ENCODE data around the gene DOCK2. TPM values are rescaled to one million over a fixed set of nuclear protein-coding genes. Genes with fewer than 3 reads are reported as not detected.
"Not testable (repeated sequence)": the region's sequence is repeated elsewhere in the genome, so short reads cannot be mapped to it uniquely, and the experiment has no call there.

The DOCK2 gene
- polyA plus RNA-seq, 1 donor from 2014 or later = 114 TPM

DNA sequence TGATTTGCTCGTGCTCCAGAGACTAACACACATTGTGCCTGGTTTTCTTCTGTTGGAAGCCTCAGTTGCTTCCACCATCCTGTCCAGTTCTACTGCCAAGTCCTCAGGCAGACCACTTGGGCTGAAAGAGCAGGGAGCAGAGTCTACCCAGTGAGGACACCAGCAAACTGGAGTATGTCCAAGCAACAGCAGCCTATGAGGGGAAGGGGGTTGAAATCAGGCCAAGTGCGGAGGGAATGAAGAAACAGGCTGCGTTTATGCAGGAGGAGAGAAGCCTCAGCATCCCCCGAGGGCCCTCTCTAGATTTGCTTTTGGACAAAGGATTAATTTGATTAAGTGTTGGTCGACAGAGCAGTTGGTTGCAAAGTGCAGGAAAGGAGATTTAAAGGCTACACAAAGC lies 14.5 kb downstream of the DOCK2 start:
- H3K9me3 Mint-ChIP-seq = no peaks in the 10 kb centered on the region

GRCh38 chr5:169652057-169652456 lies 15.0 kb downstream of the DOCK2 start:
- H3K36me3 Mint-ChIP-seq = peaks cover 13% of the 10 kb centered on the region
- H3K4me1 Mint-ChIP-seq = peaks cover 77 to 93% (median 90%) of the 10 kb centered on the region in 3 donors
- H3K27ac Mint-ChIP-seq = peak overlapping the region in 1 of 3 donors; percentile 77
- H3K27me3 Mint-ChIP-seq = no peaks in the 10 kb centered on the region
- H3K4me3 Mint-ChIP-seq = no peak overlapping the region
- H3K9me3 Mint-ChIP-seq = no peaks in the 10 kb centered on the region

More for the DNA sequence above, 14.5 kb downstream of the DOCK2 start:
- Mint-ChIP-seq H3K4me1 (peaks cover 77 to 94% (median 89%) of the 10 kb centered on the region in 3 donors), H3K27ac (peak overlapping the region; percentile 73 to 90 (median 77)), H3K36me3 (peaks cover 14% of the 10 kb centered on the region), H3K27me3 (no peaks in the 10 kb centered on the region), H3K4me3 (peak overlapping the region in 2 of 4 donors; percentile 55 to 83)

DNA sequence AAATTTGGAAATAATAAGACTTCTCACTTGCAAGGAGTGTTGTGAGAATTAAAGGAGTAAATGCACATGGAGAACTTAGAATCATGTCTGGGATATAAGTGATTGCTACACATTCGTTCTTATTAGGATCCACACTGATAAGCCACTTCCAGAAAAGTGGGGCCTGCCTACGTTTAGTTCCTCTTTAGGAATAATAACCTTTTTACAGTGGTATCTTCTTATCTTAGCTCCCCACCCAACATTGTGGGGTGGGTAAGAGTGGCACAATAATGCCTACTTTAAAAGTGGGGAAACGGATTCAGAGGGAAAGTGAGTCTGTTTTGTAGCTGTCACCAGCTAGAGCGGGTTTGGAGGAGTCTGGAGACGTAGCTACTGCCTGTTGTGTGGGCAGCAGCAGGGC lies 16.0 kb downstream of the DOCK2 start:
- H3K36me3 Mint-ChIP-seq = peaks cover 12% of the 10 kb centered on the region
- peaks cover 73 to 88% (median 82%) of the 10 kb centered on the region in 3 donors for H3K4me1 Mint-ChIP-seq
- peak overlapping the region in 2 of 3 donors; percentile 16 to 74 for H3K27ac Mint-ChIP-seq
- no peaks in the 10 kb centered on the region for H3K27me3 Mint-ChIP-seq
- peak overlapping the region in 1 of 4 donors; percentile 65 for H3K4me3 Mint-ChIP-seq
- H3K9me3 Mint-ChIP-seq = no peaks in the 10 kb centered on the region

DNA sequence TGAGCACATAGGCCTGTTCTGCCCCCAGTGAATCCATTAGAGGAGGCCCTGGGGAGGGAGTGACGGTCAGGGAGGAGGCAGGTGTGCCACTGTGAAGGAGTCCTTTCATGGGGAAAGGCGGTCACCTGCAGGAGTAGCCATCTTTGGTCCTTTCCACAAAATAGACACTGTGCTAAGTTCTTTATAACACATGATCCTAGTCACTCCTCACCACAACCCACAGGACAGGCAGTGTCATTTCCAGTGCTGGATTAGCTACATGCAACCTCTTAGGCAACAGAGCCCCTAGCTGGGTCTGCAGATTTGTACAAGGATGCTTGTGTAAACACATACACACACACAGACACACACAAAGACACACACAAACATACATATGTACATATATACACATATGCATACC lies 18.3 kb downstream of the DOCK2 start:
- no peaks in the 10 kb centered on the region for H3K9me3 Mint-ChIP-seq
- H3K4me1 Mint-ChIP-seq = peaks cover 56 to 69% (median 64%) of the 10 kb centered on the region in 3 donors
- peak overlapping the region in 2 of 4 donors; percentile 63 to 65 for H3K4me3 Mint-ChIP-seq
- no peaks in the 10 kb centered on the region for H3K27me3 Mint-ChIP-seq
- peaks cover 13% of the 10 kb centered on the region for H3K36me3 Mint-ChIP-seq
- peak overlapping the region; percentile 48 to 73 (median 55) for H3K27ac Mint-ChIP-seq

- Mint-ChIP-seq H3K9me3 (peaks cover 0 to under 1% (median 0%) of the 10 kb centered on the region in 3 donors), H3K4me1 (peaks cover 47 to 59% (median 54%) of the 10 kb centered on the region in 3 donors), H3K27me3 (no peaks in the 10 kb centered on the region), H3K27ac (peak overlapping the region; percentile 55 to 95 (median 73)), H3K4me3 (peak overlapping the region in 3 of 4 donors; percentile 32 to 86 (median 78)), H3K36me3 (peaks cover 15% of the 10 kb centered on the region)
Measured at GRCh38 chr5:169656125-169656901, 19.2 kb downstream of the DOCK2 start.

GRCh38 chr5:169657127-169657526 lies 20.1 kb downstream of the DOCK2 start:
- Mint-ChIP-seq H3K27ac (peak overlapping the region; percentile 73 to 95 (median 80)), H3K4me3 (peak overlapping the region in 2 of 4 donors; percentile 51 to 86), H3K27me3 (no peaks in the 10 kb centered on the region), H3K9me3 (peaks cover 0 to 7% (median 0%) of the 10 kb centered on the region in 3 donors), H3K4me1 (peaks cover 48 to 58% (median 48%) of the 10 kb centered on the region in 3 donors), H3K36me3 (peaks cover 19% of the 10 kb centered on the region)

DNA sequence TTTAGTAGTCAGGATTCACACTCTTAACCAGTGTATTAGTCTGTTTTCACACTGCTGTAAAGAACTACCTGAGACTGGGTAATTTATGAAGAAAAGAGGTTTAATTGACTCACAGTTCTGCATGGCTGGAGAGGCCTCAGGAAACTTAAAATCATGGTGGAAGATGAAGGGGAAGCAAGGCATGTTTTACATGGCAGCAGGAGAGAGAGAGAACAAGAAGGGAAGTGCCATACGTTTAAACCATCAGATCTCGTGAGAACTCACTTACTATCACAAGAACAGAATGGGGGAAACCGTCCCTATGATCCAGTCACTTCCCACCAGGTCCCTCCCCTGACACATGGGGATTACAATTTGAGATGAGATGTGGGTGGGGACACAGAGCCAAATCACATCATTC lies 25.4 kb downstream of the DOCK2 start:
- not testable (repeated sequence) for H3K4me3 Mint-ChIP-seq, H3K9me3 Mint-ChIP-seq, H3K27me3 Mint-ChIP-seq
- Mint-ChIP-seq H3K36me3 (peaks cover 19% of the 10 kb centered on the region), H3K27ac (peak overlapping the region in 1 of 3 donors; percentile 50), H3K4me1 (peaks cover 7 to 35% (median 35%) of the 10 kb centered on the region in 3 donors)

GRCh38 chr5:169663537-169663936 lies 26.5 kb downstream of the DOCK2 start:
- Mint-ChIP-seq H3K9me3 (peaks cover 2 to 7% (median 2%) of the 10 kb centered on the region in 3 donors), H3K4me1 (peaks cover 10 to 40% (median 37%) of the 10 kb centered on the region in 3 donors), H3K36me3 (peaks cover 18% of the 10 kb centered on the region), H3K27ac (no peak overlapping the region), H3K27me3 (no peaks in the 10 kb centered on the region), H3K4me3 (no peak overlapping the region)

DNA sequence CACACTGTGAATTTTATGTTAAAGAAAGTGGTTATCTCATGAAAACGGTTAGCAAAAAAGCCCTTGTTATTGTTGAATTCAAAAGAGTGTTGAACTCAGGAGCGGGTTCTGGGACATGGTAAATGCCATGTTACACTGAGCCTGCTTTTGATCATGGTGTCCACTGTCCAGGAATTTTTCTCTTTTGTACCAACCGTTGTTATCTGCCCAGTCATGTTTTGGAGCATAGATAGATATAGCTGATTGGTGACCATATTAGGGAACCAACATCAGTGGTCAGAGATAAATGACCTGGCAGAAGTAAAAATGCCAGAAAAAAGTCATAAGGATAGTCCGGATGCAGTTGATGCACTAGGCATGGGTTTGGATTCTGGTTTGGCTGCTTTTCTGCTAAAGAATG lies 29.3 kb downstream of the DOCK2 start:
- H3K9me3 Mint-ChIP-seq = peaks cover 2 to 6% (median 2%) of the 10 kb centered on the region in 3 donors
- H3K4me1 Mint-ChIP-seq = peaks cover 26 to 61% (median 47%) of the 10 kb centered on the region in 3 donors
- no peaks in the 10 kb centered on the region for H3K27me3 Mint-ChIP-seq
- H3K36me3 Mint-ChIP-seq = peaks cover 16% of the 10 kb centered on the region
- no peak overlapping the region for H3K4me3 Mint-ChIP-seq
- peak overlapping the region in 1 of 3 donors; percentile 5 for H3K27ac Mint-ChIP-seq

DNA sequence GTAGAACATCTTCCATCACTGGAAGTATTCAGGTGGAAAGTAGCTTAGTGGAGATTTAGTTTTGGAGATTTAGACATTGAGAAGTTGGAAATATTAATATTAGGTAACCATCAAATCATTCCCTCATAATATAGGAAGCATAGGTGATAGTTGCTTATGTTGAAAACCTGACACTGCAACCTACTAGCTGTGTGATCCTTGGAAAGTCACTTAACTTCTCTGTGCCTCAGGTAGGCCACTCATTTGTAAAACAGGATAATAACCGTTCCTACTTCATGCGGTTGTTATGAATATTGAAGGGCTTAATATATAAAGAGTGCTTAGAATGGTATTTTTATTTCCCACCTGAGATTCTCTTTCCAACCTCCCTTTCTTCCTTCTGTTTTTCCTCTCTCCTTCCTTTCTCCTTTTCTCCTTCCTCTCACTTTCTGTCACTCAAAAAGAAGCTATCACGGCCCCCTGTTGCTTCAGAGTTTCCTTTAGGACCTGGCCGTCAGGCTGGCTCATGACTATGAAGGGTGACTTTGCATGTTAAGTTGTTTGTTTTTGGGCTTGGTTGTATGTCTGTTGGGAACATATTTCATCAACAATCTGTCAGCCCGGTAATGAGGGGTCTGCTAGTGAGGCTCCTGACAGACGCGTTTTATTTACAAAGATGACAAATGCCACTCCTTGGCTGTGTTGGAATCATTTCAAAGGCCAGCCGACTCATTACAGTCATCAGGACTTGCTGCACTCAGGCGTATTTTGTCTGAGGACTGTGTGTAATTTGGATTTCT lies 31.0 kb downstream of the DOCK2 start:
- Mint-ChIP-seq H3K36me3 (peaks cover 6% of the 10 kb centered on the region), H3K9me3 (no peaks in the 10 kb centered on the region), H3K4me1 (peaks cover 34 to 64% (median 52%) of the 10 kb centered on the region in 3 donors), H3K27me3 (no peaks in the 10 kb centered on the region), H3K4me3 (peak overlapping the region in 1 of 4 donors; percentile 39), H3K27ac (peak overlapping the region in 1 of 3 donors; percentile 69)

GRCh38 chr5:169668732-169669131 lies 31.7 kb downstream of the DOCK2 start:
- H3K4me3 Mint-ChIP-seq = no peak overlapping the region
- peaks cover 6% of the 10 kb centered on the region for H3K36me3 Mint-ChIP-seq
- peaks cover 34 to 65% (median 52%) of the 10 kb centered on the region in 3 donors for H3K4me1 Mint-ChIP-seq
- H3K9me3 Mint-ChIP-seq = no peaks in the 10 kb centered on the region
- no peaks in the 10 kb centered on the region for H3K27me3 Mint-ChIP-seq
- no peak overlapping the region for H3K27ac Mint-ChIP-seq

GRCh38 chr5:169670769-169671525 lies 33.9 kb downstream of the DOCK2 start:
- peak overlapping the region; percentile 17 to 85 (median 81) for H3K27ac Mint-ChIP-seq
- peaks cover 31 to 55% (median 38%) of the 10 kb centered on the region in 3 donors for H3K4me1 Mint-ChIP-seq
- peak overlapping the region in 3 of 4 donors; percentile 30 to 53 (median 43) for H3K4me3 Mint-ChIP-seq
- H3K36me3 Mint-ChIP-seq = peaks cover 5% of the 10 kb centered on the region
- H3K27me3 Mint-ChIP-seq = no peaks in the 10 kb centered on the region
- no peaks in the 10 kb centered on the region for H3K9me3 Mint-ChIP-seq

- Mint-ChIP-seq H3K4me3 (no peak overlapping the region), H3K4me1 (no peaks in the 10 kb centered on the region), H3K27ac (no peak overlapping the region), H3K9me3 (no peaks in the 10 kb centered on the region), H3K36me3 (peaks cover 3% of the 10 kb centered on the region), H3K27me3 (no peaks in the 10 kb centered on the region)
Measured at GRCh38 chr5:169682026-169682425, 45.0 kb downstream of the DOCK2 start.

DNA sequence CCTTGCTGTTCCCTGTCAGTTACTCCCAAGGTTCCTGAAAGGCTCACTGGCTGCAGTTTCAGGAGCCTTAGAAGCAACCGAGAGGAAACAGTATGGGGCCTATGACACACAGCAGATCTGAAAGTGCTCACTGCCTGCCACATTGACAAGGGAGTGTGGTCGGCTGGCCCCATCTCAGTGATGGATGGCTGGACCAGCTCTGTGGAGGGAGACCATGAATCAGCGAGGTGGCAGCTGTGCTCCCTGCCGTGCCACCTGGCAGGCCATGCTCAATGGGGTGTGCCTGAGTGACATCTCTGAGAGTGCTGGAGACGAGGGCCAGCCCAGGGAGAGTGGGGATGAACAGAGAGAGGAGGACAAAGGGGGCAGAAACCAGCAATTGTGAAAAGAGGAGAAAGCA lies 49.1 kb downstream of the DOCK2 start:
- Mint-ChIP-seq H3K4me3 (no peak overlapping the region), H3K36me3 (peaks cover 7% of the 10 kb centered on the region), H3K9me3 (no peaks in the 10 kb centered on the region), H3K27me3 (no peaks in the 10 kb centered on the region), H3K4me1 (no peaks in the 10 kb centered on the region), H3K27ac (peak overlapping the region in 2 of 3 donors; percentile 61 to 92)
